Keratinocyte (primary cell): ENCODE results near the gene CFAP299. TPM values are rescaled to one million over a fixed set of nuclear protein-coding genes. Genes with fewer than 3 reads are reported as not detected.

ENCODE experiments used
- DNase-seq: peaks from one replicate; pipeline ENCODE4 v3.0.0-alpha.2; 2011; ENCODE audit warnings: low read depth, missing footprints, low spot score
- FAIRE-seq: peaks from 2 replicates; lab custom pipeline; 2011; peaks lifted over from hg19 to GRCh38; lab: Jason Lieb, UNC
- H2AFZ ChIP-seq: 2 replicates; pipeline ENCODE4 v1.6.0; 2012; ENCODE audit warnings: low read length, control low read depth, inconsistent platforms; ENCODE audit not compliant: control insufficient read depth
- H3K27ac ChIP-seq: 2 replicates; pipeline ENCODE4 v1.5.1; 2011; ENCODE audit warnings: low read length; ENCODE audit not compliant: control insufficient read depth, insufficient read depth
- H3K27me3 ChIP-seq: 3 replicates; pipeline ENCODE4 v1.6.0; 2011; ENCODE audit warnings: low read length; ENCODE audit not compliant: control insufficient read depth, insufficient read depth; ENCODE audit errors: extremely low read depth
- H3K36me3 ChIP-seq, 2 experiments: 2 replicates in 1 of 2; 3 replicates in 1 of 2; pipeline ENCODE4 v1.5.1; 2011; ENCODE audit warnings: low read length in 2 of 2, mild to moderate bottlenecking in 1 of 2; ENCODE audit not compliant: control insufficient read depth in 2 of 2, insufficient read depth in 2 of 2; ENCODE audit errors: extremely low read depth in 1 of 2
- H3K4me1 ChIP-seq: 3 replicates; pipeline ENCODE4 v1.5.1; 2011; ENCODE audit warnings: low read length; ENCODE audit not compliant: control insufficient read depth, insufficient read depth; ENCODE audit errors: extremely low read depth
- H3K4me2 ChIP-seq: 3 replicates; pipeline ENCODE4 v1.6.0; 2011; ENCODE audit warnings: low read depth, low read length; ENCODE audit not compliant: control insufficient read depth, insufficient read depth; ENCODE audit errors: extremely low read depth
- H3K4me3 ChIP-seq, 3 experiments: fragments of 200-600 bp in 1 of 3; sonication (generic) in 1 of 3; 2 replicates in 2 of 3; 3 replicates in 1 of 3; pipeline ENCODE4 v1.5.1; 2011 to 2016; ENCODE audit warnings: low read length in 3 of 3, mild to moderate bottlenecking in 3 of 3, control low read depth in 2 of 3, inconsistent platforms in 1 of 3, low read depth in 1 of 3, mixed read lengths in 1 of 3, mixed run types in 1 of 3, moderate library complexity in 1 of 3; ENCODE audit not compliant: control insufficient read depth in 2 of 3, insufficient read depth in 2 of 3; ENCODE audit errors: extremely low read depth in 1 of 3
- H3K79me2 ChIP-seq: 2 replicates; pipeline ENCODE4 v1.6.0; 2012; ENCODE audit warnings: low read length; ENCODE audit not compliant: control insufficient read depth, insufficient read depth
- H3K9ac ChIP-seq: 3 replicates; pipeline ENCODE4 v1.6.0; 2011; ENCODE audit warnings: low read length; ENCODE audit not compliant: control insufficient read depth, insufficient read depth; ENCODE audit errors: extremely low read depth
- H3K9me1 ChIP-seq: 3 replicates; pipeline ENCODE4 v1.6.0; 2011; ENCODE audit warnings: low read length; ENCODE audit not compliant: control insufficient read depth, insufficient read depth; ENCODE audit errors: extremely low read depth
- H3K9me3 ChIP-seq: 2 replicates; pipeline ENCODE4 v1.5.1; 2012; ENCODE audit warnings: low read depth, low read length; ENCODE audit not compliant: control insufficient read depth
- H4K20me1 ChIP-seq: 3 replicates; pipeline ENCODE4 v1.6.0; 2011; ENCODE audit warnings: low read length; ENCODE audit not compliant: control insufficient read depth, insufficient read depth; ENCODE audit errors: extremely low read depth
- EZH2 ChIP-seq: IDR thresholded peaks from one replicate; pipeline ENCODE4 v1.6.1; 2012; ENCODE audit warnings: inconsistent platforms, mild to moderate bottlenecking, low read length, moderate library complexity
- dilution Hi-C: fragments of 300-500 bp; cut with MboI; formaldehyde crosslinking; loops from one replicate; pipeline ENCODE4 v1.7.0; 2020; ENCODE audit warnings: low sequenced_read_pairs; ENCODE audit not compliant: extremely low pct_ligation_motif_present
- polyA plus RNA-seq, 5 experiments: library from polyadenylated mRNA; depleted of rRNA in 3 of 5; stranded (reverse) in 3 of 5; stranded (forward) in 1 of 5; unstranded in 1 of 5; fragments of >200 nt; gene quantifications; 1 replicate in 1 of 5; 2 replicates in 3 of 5; 3 replicates in 1 of 5; pipeline versions ENCODE4 v1.2.1 to v1.2.3, GENCODE V29; 2011 to 2012; ENCODE audit warnings: missing spikeins in 2 of 5, low read depth in 1 of 5, low replicate concordance in 1 of 5
- TF ChIP-seq, protein P1 (sequence below), 3 experiments: IDR thresholded peaks in 1 of 3; conservative IDR thresholded peaks in 1 of 3; optimal IDR thresholded peaks in 1 of 3; 2 replicates in 2 of 3; 3 replicates in 1 of 3; pipeline versions ENCODE3 to v1.5.1; 2011; ENCODE audit warnings: low read length in 3 of 3, mild to moderate bottlenecking in 3 of 3, moderate library complexity in 2 of 3, control low read depth in 1 of 3, inconsistent platforms in 1 of 3; ENCODE audit not compliant: insufficient read depth in 2 of 3; ENCODE audit errors: extremely low read depth in 1 of 3

CFAP299 gene
- polyA plus RNA-seq, 1 donor (not counting 4 experiments of a cell fraction or from before 2014, with no cell fraction given), result 0.14 TPM

DNA sequence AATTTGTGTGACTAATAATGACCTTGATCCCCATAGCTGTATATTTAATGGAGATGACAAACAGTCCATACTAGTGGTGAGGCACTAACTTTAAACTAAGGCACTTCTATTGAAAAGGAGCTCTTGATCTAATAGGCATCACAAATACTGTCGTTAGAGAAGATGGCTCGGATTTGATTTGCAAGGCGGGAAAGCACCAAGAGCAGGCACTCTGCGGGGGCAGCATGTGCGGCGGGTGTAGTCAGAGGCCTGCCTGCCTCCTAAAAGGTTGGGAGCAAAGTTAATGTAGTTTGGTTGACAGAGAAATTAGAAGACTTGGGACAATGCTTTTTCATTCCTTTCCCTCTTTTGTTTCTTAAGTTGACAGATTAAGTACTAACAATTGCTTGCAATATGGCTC lies 278.8 kb downstream of the CFAP299 start:
- H4K20me1 ChIP-seq, result no peaks in the 10 kb centered on the region
- no peaks in the 10 kb centered on the region for H3K79me2 ChIP-seq
- no peak for DNase-seq
- no peak overlapping the region for H3K4me3 ChIP-seq
- H2AFZ ChIP-seq, result no peak overlapping the region
- H3K27ac ChIP-seq, result no peak overlapping the region
- no peak for FAIRE-seq
- H3K36me3 ChIP-seq, result no peaks in the 10 kb centered on the region
- dilution Hi-C loops, result no loop called here
- H3K27me3 ChIP-seq, result no peaks in the 10 kb centered on the region
- no peak overlapping the region for H3K4me2 ChIP-seq
- no peaks in the 10 kb centered on the region for H3K4me1 ChIP-seq
- H3K9me1 ChIP-seq, result no peaks in the 10 kb centered on the region
- no peak overlapping the region for H3K9ac ChIP-seq
- no peaks in the 10 kb centered on the region for H3K9me3 ChIP-seq
- TF ChIP-seq, protein P1, sequence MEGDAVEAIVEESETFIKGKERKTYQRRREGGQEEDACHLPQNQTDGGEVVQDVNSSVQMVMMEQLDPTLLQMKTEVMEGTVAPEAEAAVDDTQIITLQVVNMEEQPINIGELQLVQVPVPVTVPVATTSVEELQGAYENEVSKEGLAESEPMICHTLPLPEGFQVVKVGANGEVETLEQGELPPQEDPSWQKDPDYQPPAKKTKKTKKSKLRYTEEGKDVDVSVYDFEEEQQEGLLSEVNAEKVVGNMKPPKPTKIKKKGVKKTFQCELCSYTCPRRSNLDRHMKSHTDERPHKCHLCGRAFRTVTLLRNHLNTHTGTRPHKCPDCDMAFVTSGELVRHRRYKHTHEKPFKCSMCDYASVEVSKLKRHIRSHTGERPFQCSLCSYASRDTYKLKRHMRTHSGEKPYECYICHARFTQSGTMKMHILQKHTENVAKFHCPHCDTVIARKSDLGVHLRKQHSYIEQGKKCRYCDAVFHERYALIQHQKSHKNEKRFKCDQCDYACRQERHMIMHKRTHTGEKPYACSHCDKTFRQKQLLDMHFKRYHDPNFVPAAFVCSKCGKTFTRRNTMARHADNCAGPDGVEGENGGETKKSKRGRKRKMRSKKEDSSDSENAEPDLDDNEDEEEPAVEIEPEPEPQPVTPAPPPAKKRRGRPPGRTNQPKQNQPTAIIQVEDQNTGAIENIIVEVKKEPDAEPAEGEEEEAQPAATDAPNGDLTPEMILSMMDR (optimal IDR thresholded peaks at IDR 0.05 in 1 of 3, IDR thresholded peaks at IDR 0.05 in 1 of 3, conservative IDR thresholded peaks at IDR 0.05 in 1 of 3; ENCODE audit: extremely low read depth in 1 of 3, insufficient read depth in 2 of 3, low read length in 3 of 3), result no peak
- no peak for TF ChIP-seq EZH2

DNA sequence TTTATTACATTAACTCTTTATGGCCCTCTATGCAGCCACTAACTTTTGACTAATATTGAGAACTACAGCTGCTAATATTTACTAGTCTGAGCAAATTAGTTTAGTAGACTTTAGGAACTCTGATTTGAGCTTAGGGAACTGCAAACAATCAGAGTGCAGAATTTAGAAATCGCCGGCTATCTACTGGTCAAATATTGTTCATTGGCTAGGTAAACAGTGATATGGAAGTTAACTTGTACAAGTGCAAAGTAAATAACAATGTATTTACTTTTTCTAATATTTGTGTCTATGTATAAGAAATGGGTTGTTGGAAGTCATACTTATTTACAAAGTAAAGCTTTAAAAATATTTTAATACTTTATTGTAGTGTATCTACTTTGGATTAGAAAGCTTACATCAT lies 279.6 kb downstream of the CFAP299 start:
- Histone ChIP-seq H4K20me1 (no peaks in the 10 kb centered on the region), H3K27me3 (no peaks in the 10 kb centered on the region), H3K4me3 (no peak overlapping the region), H3K9me1 (no peaks in the 10 kb centered on the region), H3K4me1 (no peaks in the 10 kb centered on the region), H3K9ac (no peak overlapping the region), H3K79me2 (no peaks in the 10 kb centered on the region), H3K27ac (no peak overlapping the region), H3K4me2 (no peak overlapping the region), H3K36me3 (no peaks in the 10 kb centered on the region), H3K9me3 (no peaks in the 10 kb centered on the region), H2AFZ (no peak overlapping the region)
- FAIRE-seq (no peak), DNase-seq (no peak)
- dilution Hi-C loops, result no loop called here
- no peak for TF ChIP-seq EZH2

DNA sequence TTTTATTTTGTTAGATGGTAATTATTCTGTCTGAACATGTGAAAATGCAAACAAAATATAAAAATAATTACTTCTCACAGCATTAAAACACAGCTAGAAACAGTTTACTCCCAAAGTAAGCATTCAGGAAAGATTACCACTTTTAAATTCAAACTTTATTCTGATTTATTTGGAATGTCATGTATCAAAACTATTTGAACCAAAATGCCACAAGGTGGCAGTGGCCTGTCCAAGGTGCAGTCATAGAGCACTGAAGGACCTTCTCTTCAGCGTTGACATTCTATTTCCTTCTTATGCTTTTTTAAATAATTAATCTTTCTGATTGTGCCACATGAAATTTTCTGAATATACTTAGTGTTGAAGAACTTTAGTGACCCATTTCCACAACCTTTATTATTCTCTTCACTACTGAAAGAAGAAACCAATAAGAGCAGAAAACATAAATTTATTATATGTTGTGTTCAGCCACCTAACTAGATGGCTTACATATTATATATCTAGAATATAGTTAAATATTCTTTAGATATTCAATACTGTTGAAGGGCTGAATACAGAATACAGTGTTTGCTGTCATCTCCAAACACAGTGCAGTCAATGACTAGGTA lies 283.6 kb downstream of the CFAP299 start:
- Histone ChIP-seq H3K79me2 (no peaks in the 10 kb centered on the region), H3K27me3 (no peaks in the 10 kb centered on the region), H3K9ac (no peak overlapping the region), H3K9me1 (no peaks in the 10 kb centered on the region), H3K27ac (no peak overlapping the region), H3K4me1 (no peaks in the 10 kb centered on the region), H3K9me3 (no peaks in the 10 kb centered on the region), H3K36me3 (no peaks in the 10 kb centered on the region), H3K4me3 (no peak overlapping the region), H4K20me1 (no peaks in the 10 kb centered on the region), H3K4me2 (no peak overlapping the region), H2AFZ (no peak overlapping the region)
- FAIRE-seq (no peak), DNase-seq (no peak)
- TF ChIP-seq EZH2, result no peak
- TF ChIP-seq, protein P1 (optimal IDR thresholded peaks at IDR 0.05 in 1 of 3, IDR thresholded peaks at IDR 0.05 in 1 of 3, conservative IDR thresholded peaks at IDR 0.05 in 1 of 3; ENCODE audit: extremely low read depth in 1 of 3, insufficient read depth in 2 of 3, low read length in 3 of 3), result peak; percentile 26 to 60 (median 32)
- dilution Hi-C loops, result no loop called here
